Osteocyte (in vitro differentiated cells): ENCODE measurements around the gene TREM2. TPM values are rescaled to one million over a fixed set of nuclear protein-coding genes. Genes with fewer than 3 reads are reported as not detected.
"Not testable (repeated sequence)": the region's sequence is repeated elsewhere in the genome, so short reads cannot be mapped to it uniquely, and the experiment has no call there.

Source experiments
- DNase-seq: peaks from one replicate; pipeline ENCODE4 v3.0.0; 2021; ENCODE audit warnings: mixed read lengths; ENCODE audit not compliant: unreplicated experiment; ENCODE audit errors: extremely low spot score
- H3K27ac Mint-ChIP-seq: one replicate; pipeline ENCODE4 v1.8.0; 2021; ENCODE audit warnings: mild to moderate bottlenecking, mixed read lengths; ENCODE audit not compliant: unreplicated experiment
- H3K27me3 Mint-ChIP-seq: one replicate; pipeline ENCODE4 v1.8.0; 2021; ENCODE audit warnings: mixed read lengths; ENCODE audit not compliant: unreplicated experiment
- H3K36me3 Mint-ChIP-seq: one replicate; pipeline ENCODE4 v1.8.0; 2021; ENCODE audit warnings: mixed read lengths; ENCODE audit not compliant: unreplicated experiment
- H3K4me1 Mint-ChIP-seq: one replicate; pipeline ENCODE4 v1.8.0; 2021; ENCODE audit warnings: mixed read lengths; ENCODE audit not compliant: unreplicated experiment
- H3K4me3 Mint-ChIP-seq: one replicate; pipeline ENCODE4 v1.8.0; 2021; ENCODE audit warnings: mild to moderate bottlenecking, moderate library complexity, mixed read lengths; ENCODE audit not compliant: unreplicated experiment
- H3K9me3 Mint-ChIP-seq: one replicate; pipeline ENCODE4 v1.8.0; 2021; ENCODE audit warnings: mixed read lengths; ENCODE audit not compliant: unreplicated experiment
- total RNA-seq: library from RNA; stranded (reverse); gene quantifications from 2 replicates; pipeline ENCODE4 v1.2.1, GENCODE V29; 2021
- TF ChIP-seq, protein P1 (sequence below): fragments of 200-600 bp; sonication (generic); IDR thresholded peaks from 2 replicates; pipeline ENCODE4 v1.5.0; 2021; ENCODE audit warnings: antibody characterized with exemption, mild to moderate bottlenecking, moderate library complexity

The TREM2 gene
- total RNA-seq, 1 donor from 2014 or later, result not detected

- TF ChIP-seq, protein P1, sequence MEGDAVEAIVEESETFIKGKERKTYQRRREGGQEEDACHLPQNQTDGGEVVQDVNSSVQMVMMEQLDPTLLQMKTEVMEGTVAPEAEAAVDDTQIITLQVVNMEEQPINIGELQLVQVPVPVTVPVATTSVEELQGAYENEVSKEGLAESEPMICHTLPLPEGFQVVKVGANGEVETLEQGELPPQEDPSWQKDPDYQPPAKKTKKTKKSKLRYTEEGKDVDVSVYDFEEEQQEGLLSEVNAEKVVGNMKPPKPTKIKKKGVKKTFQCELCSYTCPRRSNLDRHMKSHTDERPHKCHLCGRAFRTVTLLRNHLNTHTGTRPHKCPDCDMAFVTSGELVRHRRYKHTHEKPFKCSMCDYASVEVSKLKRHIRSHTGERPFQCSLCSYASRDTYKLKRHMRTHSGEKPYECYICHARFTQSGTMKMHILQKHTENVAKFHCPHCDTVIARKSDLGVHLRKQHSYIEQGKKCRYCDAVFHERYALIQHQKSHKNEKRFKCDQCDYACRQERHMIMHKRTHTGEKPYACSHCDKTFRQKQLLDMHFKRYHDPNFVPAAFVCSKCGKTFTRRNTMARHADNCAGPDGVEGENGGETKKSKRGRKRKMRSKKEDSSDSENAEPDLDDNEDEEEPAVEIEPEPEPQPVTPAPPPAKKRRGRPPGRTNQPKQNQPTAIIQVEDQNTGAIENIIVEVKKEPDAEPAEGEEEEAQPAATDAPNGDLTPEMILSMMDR, result no peak
- Mint-ChIP-seq H3K4me3 (no peak overlapping the region), H3K27ac (no peak overlapping the region), H3K9me3 (no peaks in the 10 kb centered on the region), H3K27me3 (peaks cover 15% of the 10 kb centered on the region), H3K36me3 (no peaks in the 10 kb centered on the region), H3K4me1 (no peaks in the 10 kb centered on the region)
- DNase-seq, result peak; percentile 23
Measured at GRCh38 chr6:41189967-41190366, 27.1 kb upstream of the TREM2 start.

GRCh38 chr6:41189046-41189445 is 26.1 kb upstream of the TREM2 start:
- H3K4me1 Mint-ChIP-seq, H3K4me3 Mint-ChIP-seq, H3K36me3 Mint-ChIP-seq, H3K9me3 Mint-ChIP-seq, H3K27ac Mint-ChIP-seq, DNase-seq: not testable (repeated sequence)
- peaks cover 16% of the 10 kb centered on the region for H3K27me3 Mint-ChIP-seq

DNA sequence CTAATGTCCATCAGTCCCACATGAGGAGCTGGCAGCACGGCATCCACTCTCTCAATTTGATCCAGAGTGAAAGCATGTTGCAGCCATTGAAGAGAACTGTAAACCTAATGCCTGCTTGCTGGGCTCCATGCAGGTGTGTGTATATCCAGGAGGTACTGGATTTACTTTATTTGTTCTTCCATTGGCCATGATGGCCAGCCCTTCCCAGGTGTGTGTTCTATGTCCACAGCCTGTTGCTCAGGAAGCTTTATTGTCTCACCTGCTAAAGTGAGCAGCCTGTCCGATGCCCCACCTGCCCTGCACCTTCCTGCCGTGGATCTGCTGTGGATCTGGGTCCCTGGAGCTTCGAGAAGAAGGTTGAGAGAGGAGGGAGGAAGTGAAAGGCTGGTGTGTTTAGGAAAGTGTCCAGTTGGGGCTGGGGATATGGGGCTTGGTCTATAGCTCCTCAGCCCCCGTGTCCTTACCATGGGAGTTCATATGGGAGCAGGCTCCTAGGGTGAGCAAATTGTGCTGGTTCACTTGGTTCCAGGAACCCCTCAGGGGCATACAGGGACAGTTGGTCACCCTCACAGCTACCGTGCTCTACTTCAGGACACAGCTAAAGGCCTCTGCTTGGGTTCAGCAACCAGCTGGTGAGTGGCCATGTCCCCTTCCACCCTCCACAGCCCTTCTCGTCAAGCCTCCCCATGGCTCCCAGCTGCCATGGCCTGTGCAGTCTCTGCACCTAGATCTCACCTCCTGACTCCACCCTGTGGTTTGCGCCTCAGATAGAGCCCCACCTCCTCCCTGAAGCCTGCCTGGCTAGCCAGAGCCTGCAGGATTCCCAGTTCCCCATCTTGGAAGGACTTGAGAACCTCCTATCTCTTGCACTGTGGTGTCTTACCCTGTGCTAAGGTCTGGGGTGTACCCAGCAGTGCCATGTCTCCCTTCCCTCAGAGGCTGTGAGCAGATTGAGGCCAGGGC is 25.3 kb upstream of the TREM2 start:
- Mint-ChIP-seq H3K27ac (no peak overlapping the region), H3K36me3 (no peaks in the 10 kb centered on the region), H3K4me3 (no peak overlapping the region), H3K27me3 (peaks cover 16% of the 10 kb centered on the region), H3K4me1 (no peaks in the 10 kb centered on the region), H3K9me3 (no peaks in the 10 kb centered on the region)
- TF ChIP-seq, protein P1, result no peak
- peak; percentile 62 for DNase-seq

DNA sequence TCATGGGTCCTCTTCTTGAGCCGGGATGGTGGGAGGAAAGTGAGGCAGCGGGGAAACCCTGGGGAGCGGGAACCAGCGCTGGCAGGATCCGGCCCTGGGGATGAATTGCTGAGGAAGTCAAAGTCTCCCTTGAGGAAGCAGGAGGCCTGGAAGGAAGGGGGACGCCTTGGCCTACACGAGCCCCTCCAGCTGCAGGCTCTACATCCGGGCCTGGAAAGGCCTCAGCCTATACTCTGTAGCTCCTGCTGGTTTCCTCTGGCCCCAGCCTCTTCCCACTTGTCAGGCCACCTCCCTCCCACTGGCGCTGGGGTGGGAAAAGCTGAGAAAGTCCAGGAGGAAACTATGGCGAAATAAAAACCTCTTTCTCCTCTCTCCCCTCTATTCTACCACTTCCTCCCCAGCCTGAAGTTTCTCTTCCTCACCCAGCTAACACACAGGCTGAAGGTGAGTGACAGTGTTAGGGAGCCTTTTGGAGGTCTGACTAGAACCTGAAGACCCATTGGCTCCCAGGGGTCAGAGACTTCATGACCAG is 23.2 kb upstream of the TREM2 start:
- no peak overlapping the region for H3K4me3 Mint-ChIP-seq
- no peak overlapping the region for H3K27ac Mint-ChIP-seq
- no peaks in the 10 kb centered on the region for H3K9me3 Mint-ChIP-seq
- peak; percentile 73 for DNase-seq
- TF ChIP-seq, protein P1, result no peak
- H3K4me1 Mint-ChIP-seq, result no peaks in the 10 kb centered on the region
- H3K36me3 Mint-ChIP-seq, result no peaks in the 10 kb centered on the region
- H3K27me3 Mint-ChIP-seq, result peaks cover 26% of the 10 kb centered on the region

DNA sequence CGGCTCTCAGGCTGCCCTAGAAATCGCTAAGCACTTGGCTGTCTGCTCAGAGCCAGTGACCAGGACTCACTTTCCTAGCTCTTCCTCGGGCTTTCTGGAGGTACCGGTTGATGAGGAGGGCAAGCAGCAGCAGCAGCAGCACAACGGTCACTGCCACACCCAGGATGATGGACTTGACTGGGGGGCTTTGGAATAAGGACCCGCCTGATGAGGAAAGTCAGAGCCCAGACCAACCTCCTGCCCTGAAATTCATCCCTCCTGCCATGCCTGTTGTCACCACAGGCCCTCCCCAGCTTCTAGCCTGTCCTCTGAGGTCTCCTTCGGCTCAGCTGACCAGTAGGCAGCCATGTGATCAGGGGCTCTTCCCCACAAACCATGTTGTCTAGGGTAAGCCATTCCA is 21.8 kb upstream of the TREM2 start:
- H3K27me3 Mint-ChIP-seq, result peaks cover 27% of the 10 kb centered on the region
- peak; percentile 62 for DNase-seq
- TF ChIP-seq, protein P1, result no peak
- no peaks in the 10 kb centered on the region for H3K4me1 Mint-ChIP-seq
- no peak overlapping the region for H3K4me3 Mint-ChIP-seq
- no peaks in the 10 kb centered on the region for H3K9me3 Mint-ChIP-seq
- H3K27ac Mint-ChIP-seq, result no peak overlapping the region
- no peaks in the 10 kb centered on the region for H3K36me3 Mint-ChIP-seq
